Measurements from ENCODE around the gene TEDC1.
"Not testable (repeated sequence)": the region's sequence is repeated elsewhere in the genome, so short reads cannot be mapped to it uniquely, and the experiment has no call there.

Gene TEDC1

GRCh38 chr14:105545676-105546075 lies 54.6 kb downstream of the TEDC1 start:
- not testable (repeated sequence) for DNase-seq

GRCh38 chr14:105546410-105546809 lies 55.4 kb downstream of the TEDC1 start:
- not testable (repeated sequence) for DNase-seq

- not testable (repeated sequence) for DNase-seq
Observed at GRCh38 chr14:105547072-105547471, 56.0 kb downstream of the TEDC1 start.

GRCh38 chr14:105547741-105548169 lies 56.7 kb downstream of the TEDC1 start:
- no peak for DNase-seq

Data from NCI-H1105 treated with DMSO at 0.1 percent for 48 hours (cell line).